ENCODE data around the gene CYBC1. TPM values are rescaled to one million over a fixed set of nuclear protein-coding genes. Genes with fewer than 3 reads are reported as not detected.
A peak's percentile ranks its signal among the peaks of the same experiment; 100 is the strongest.

The CYBC1 gene
- total RNA-seq, 1 donor from 2014 or later = 35.5 TPM

- ATAC-seq (no peak), DNase-seq (ENCODE audit: low spot score) (no peak)
These were observed 39.0 kb downstream of the CYBC1 start for GRCh38 chr17:82411396-82412053.

DNA sequence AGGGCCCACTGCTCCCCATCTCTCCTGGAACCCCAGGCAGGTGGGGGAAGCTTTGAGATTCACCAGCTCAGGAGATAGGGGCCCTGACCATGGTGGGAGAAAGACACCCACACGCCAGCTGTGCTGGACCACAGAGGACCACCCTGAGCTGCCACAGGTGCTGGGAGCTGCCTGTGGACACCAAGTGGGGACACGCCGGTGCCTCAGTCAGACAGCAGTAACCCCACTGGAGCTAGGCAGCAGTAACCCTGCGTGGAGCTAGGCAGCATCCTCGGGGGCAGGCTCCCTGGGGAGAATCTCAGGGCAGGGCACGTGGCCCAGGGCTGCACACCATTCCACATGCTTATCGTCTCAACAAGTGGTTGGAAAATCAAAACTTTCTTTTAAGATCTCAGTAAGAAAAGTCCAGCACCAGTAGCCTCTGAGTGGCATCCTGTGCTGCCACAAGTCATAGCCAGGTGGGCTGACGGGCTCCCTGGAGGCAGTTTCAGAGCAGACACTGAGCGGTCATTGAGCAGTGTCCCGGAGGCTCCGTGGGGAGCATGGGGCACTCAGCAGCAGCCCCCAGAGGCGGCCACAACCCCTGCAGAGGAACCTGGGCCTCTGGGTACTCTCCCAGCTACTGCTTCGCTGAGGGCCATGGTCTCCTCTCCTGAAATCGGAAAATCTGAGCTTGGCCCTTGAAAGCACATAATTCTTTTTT lies 40.4 kb downstream of the CYBC1 start:
- ATAC-seq (no peak), DNase-seq (ENCODE audit: low spot score) (no peak)

DNA sequence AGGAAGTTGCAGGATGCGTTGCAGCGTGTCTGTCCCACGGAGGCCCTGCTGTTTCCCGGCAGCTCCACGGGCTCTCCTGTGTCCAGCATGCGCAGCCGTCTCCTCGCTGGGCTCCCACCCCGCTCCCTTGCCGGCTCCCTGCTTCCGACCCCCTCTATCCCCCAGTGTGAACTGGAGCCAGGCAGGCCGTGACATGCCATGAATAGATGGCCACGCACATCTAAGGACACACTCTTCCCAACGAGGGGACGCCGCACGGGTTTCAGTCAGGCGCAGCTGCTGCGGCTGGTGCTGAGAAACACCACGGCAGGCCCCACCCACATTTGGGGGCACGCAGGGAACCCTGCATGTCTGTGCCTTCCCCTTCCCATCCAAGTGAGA lies 41.6 kb downstream of the CYBC1 start:
- ATAC-seq (no peak), DNase-seq (ENCODE audit: low spot score) (no peak)

DNA sequence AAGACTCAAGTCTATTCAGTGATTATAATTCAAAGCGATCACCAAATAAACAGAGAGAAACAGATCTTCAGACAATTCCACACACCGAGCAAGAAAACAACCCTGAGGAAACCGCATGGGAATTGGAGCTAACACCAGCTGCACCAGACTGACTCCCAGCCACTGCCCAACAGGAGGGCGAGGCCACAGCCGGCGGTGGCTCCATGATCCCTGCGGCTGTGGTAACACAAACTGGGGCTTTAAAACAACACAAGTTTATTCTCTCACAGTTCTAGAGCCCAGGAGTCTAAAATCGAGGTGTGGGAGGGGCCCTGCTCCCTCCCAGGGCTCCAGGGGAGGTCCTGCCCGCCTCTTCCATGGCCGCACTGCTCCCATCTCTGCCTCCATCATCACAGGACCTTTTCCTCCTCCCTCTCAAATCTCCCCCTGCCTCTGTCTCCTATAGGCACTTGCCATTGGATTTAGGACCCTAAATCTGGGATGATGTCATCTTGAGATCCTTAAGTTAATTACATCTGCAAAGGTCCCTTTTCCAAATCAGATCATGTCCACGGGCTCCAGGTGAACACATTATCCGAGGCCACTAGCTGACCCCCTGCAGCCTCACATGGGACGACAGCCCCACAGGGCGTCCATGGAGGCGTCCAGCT lies 42.1 kb downstream of the CYBC1 start:
- ATAC-seq = no peak
- DNase-seq (ENCODE audit: low spot score) = no peak

- DNase-seq (ENCODE audit: low spot score) (no peak), ATAC-seq (no peak)
These were observed 43.3 kb downstream of the CYBC1 start for GRCh38 chr17:82407255-82407654.

DNA sequence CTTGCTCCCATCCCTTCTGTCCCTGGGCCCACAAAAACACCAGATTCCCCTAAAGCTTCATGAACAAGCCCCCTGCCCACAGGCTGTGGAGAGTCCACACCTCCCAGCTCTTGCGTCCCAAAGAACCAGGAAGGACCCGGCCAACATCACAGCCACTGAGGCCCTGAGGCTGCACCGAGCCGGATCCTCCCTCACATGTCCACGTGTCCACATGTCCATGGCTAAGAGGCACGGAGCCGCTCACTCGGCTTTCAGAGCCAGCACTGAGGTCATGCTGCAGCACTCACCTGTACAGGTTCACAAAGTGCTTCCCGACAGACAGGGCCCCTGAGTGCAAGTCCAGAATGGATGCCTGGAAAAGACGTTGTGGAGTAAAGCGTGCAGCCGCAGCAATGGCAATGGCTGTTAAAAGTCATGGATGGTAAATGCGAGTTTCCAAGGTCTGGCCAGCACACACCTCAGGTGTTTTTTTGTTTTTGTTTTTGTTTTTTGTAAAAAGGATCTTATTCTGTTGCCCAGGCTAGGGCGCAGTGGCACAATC lies 44.4 kb downstream of the CYBC1 start:
- ATAC-seq = no peak
- no peak for DNase-seq (ENCODE audit: low spot score)

DNA sequence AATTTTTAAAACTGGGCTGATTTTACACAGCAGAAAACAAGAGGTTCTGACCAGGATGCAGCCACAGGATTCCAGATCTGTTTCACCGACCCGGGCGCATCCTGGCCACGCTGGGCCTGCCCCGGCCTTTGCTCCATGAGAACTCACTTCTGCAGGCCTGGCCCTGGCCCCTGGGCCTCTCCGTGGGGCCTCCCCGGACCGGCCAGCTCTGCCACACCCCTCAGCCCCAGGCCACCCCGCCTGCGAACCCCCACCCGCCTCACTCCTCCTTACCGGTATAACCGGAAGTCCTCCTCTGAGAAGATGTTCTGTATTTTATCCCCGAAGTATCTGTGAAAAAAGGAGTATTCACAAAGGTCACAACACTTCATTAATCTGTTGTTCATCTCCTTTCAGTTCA lies 45.5 kb downstream of the CYBC1 start:
- no peak for ATAC-seq
- DNase-seq (ENCODE audit: low spot score) = no peak

DNA sequence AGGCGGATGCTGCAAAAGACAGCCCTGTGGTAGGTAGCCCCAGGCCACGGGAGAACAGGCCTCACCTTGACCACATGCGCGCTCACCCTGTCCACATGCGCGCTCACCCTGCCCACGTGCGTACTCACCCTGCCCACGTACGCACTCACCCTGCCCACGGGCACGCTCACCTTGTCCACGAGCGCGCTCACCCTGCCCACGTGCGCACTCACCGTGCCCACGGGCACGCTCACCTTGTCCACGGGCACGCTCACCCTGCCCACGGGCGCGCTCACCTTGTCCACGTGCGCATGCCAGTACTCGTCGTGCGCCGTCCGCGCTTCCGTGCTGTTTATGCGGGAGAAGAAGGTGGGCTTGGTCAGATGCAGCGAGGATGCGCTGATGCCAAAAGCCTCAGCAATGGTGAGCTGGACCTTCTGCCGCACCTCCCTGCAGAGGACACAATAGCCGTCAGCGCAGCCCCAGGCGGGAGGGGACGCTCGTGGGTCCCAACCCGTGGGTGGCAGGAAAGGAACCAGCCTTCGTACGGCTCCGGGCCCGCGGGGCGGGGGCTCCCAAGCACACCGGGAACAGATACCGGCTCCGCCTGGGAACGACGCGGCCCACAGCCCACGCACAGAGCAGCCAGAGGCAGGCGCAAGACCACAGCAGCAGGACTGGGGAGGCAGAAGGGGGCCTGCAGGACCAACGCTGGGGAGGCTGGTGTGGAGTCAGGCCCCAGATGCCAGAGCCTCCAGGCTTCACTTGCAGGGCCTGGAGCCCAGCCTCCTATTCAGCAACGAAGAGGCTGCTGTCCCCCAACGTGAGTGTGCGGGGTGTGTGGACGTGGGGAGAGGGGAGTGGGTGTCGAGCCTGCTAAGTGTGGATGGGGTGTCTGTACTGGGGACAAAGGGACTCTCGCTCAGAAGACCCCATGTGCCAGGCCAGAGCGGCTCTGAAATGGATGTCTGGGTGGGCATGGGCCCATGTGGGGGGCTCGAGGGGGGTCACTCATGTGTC lies 46.6 kb downstream of the CYBC1 start:
- no peak for ATAC-seq

GRCh38 chr17:82402865-82403264 lies 47.7 kb downstream of the CYBC1 start:
- ATAC-seq = peak; percentile 85

More for the DNA sequence above, 46.6 kb downstream of the CYBC1 start:
- DNase-seq (ENCODE audit: low spot score) = no peak

DNA sequence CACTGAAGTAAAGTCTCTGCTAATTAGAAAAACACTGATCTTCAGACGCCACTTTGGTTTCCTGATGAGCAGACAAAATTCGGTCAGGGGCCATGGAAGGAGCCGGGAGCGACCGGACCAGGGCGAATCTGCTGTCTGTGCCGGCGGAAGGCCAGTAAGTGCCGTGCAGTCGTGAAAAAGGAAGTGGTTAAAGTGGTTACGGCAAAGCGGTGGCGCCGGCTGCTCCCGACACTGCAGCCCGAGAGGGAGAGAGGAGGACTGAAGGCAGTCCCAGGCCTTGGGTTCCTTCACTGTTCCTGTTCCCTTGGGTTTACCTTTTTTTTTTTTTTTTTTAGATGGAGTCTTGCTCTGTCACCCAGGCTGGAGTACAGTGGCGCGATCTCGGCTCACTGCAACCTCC lies 49.7 kb downstream of the CYBC1 start:
- no peak for DNase-seq (ENCODE audit: low spot score)
- peak; percentile 47 for ATAC-seq

More at GRCh38 chr17:82402865-82403264, 47.7 kb downstream of the CYBC1 start:
- DNase-seq (ENCODE audit: low spot score) = no peak

DNA sequence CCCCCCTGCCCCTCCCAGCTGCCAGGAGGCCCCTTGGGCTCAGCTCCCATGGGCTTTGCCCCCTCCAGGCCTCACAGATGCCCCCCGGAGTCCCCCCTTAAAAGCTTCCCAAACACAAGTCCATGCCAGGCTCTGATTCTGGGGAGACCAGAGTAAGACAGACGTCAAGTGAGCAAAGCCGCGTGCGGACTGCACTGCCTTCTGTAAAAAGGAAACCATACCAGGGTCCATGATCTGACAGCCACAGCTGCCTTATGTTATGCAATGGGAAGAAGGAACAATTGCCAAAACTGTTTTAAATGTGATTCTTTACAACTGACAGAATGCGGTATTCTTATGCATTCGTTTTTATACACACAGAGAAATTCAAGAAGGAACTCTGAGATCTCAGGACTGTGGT lies 50.3 kb downstream of the CYBC1 start:
- DNase-seq (ENCODE audit: low spot score) (no peak), ATAC-seq (no peak)

DNA sequence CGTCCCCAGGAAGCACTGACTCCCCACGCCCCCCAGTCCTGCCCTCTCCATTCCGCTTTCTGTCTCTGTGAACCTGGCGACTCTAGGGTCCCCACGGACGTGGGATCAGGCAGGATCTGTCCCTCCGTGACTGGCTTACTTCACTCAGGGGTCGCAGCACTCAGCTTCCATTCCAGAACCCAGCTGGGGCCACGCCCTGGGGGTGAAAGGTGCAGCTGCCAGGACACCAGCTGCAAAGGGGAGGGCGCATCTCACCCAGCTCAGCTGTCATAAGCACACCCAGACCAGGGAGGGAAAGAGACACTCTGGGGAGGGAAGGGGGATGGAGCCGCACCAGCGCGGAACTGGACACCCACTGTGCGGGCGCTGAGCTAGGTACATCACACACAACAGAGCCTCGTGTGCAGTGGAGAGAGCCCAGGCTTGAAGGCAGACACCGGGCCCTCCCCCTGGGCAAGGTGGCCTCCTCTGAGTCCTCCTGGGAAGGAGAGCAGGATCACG lies 50.9 kb downstream of the CYBC1 start:
- ATAC-seq = no peak
- no peak for DNase-seq (ENCODE audit: low spot score)

- no peak for DNase-seq (ENCODE audit: low spot score)
- no peak for ATAC-seq
These were observed 51.5 kb downstream of the CYBC1 start for GRCh38 chr17:82399041-82399441.

DNA sequence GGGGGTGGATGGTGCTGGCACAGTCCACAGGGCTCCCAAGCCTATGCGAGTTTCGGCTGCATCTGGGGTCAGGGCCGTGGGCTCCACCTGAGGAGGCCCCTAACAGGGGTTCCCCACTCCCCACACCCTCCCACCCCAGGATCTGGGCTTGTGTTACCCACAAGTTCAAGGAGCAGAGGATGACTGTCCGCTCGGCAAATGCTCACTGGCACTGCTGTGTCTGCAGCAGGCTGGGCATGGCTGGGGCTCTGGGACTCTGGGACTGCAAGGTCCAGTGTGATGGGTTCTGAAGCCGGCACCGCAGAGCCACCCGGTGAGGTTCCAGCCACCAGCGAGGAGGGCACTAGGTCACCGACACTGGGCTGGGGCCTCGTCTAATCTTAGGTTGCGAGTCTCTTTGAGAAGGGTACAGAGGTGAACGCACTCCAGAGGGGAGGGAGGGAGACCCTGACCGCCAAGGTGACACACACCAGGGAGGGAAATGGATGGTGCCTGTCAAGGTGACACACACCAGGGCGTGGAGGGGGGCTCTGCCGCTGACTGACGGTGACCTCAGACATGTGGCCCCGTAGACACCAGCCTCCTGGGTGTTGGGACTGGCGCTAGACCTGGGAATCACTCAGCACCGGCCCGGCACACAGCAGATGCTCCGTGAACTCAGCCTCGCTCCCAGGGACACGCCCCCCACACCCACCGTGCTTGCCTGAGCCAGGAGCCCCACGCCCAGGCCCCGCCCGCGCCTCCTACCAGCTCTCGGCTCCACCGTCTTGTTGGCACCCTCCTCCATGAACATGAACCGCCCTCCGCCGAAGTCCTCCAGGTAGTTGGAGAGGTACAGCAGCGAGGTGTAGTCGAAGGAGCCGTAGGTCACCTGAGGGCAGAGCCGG lies 52.9 kb downstream of the CYBC1 start:
- ATAC-seq = no peak

DNA sequence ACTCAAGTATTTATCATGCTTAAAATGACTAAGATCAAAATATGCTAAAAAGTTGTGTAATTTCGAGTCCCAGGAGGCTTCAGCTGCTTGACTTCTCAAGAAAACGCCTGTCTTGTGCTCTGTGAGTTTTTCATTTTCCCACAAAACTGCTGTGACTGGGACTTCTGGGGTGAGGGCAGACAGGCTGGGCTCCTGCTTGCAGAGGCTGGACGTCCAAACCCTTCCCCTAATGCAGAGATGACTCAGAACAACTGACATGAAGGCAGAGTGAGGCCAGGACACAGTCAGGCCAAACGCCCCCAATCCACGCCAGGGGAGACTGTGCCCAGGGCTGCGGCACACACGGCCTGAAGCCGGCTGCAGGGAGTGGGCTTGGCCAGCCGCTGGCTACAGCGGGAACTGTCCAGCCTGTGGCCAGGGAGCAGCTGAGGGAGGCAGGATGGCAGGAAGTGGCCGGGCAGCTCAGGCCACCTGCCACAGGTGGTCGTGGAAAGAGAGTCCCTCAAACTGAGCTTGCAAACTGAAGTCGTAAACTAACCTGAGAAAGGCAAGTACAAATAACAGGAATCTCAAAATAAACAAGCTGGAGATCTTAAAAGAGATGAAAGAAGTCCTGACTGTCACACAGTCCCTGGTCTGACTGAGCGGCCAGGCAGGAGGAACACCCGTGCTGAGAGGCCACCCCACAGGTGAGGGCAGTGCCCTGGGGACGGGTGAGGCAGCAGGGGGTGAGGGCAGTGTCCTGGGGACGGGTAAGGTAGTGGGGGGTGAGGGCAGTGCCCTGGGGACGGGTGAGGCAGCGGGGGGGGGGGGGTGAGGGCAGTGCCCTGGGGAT lies 53.7 kb downstream of the CYBC1 start:
- DNase-seq (ENCODE audit: low spot score) (no peak), ATAC-seq (no peak)

More for the DNA sequence above, 52.9 kb downstream of the CYBC1 start:
- DNase-seq (ENCODE audit: low spot score) = no peak

DNA sequence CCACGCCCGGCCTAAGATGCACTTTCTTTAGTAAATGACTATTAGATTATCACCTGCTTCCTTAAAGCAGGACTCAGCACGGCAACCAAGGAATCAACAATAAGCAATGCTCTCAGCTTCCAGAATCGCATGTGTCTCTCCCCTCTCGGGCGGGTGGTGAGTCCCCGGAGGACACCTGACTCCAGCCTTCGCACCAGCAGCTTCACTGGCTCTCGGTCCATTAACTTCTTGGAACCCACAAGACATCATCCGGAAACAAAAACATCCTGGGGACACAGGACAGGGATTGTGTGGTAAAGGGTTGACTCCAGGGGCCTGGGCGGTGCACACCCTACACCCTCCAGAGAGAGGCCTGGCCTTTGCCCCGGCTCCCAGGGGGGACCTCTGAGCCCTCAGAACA lies 56.3 kb downstream of the CYBC1 start:
- ATAC-seq (no peak), DNase-seq (ENCODE audit: low spot score) (no peak)

GRCh38 chr17:82392941-82393340 lies 57.6 kb downstream of the CYBC1 start:
- DNase-seq (ENCODE audit: low spot score) = no peak
- ATAC-seq = no peak
